NCI-H82 treated with DMSO at 0.1 percent for 48 hours (cell line): ENCODE measurements around the gene FGFR4.

ENCODE experiments used
- DNase-seq: peaks from one replicate; lab custom pipeline; 2025; ENCODE audit not compliant: unreplicated experiment; lab: John Stamatoyannopoulos, UW

FGFR4 gene

DNA sequence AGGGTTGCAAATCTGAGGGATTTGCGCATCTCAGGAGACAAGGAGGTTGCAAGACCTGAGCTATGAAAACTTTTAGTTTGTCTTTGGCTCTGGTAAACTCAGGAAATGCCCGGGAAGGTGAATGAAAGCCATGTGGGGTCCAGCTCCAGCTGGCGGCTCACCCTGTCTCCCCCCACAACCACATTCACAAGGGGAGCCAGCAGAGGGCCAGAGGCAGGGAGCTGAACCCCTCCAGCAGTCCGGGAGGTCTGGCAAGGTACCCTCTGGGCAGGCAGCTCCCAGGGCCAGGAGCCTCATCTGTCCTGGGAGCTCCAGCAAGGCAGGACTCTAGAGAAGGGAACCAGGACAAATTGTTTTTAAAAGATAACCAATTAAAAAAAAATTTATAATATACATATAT, 2.5 kb upstream of the FGFR4 start:
- DNase-seq = no peak

- no peak for DNase-seq
These were observed 596 bp upstream of the FGFR4 start for GRCh38 chr5:177085985-177086653.

DNA sequence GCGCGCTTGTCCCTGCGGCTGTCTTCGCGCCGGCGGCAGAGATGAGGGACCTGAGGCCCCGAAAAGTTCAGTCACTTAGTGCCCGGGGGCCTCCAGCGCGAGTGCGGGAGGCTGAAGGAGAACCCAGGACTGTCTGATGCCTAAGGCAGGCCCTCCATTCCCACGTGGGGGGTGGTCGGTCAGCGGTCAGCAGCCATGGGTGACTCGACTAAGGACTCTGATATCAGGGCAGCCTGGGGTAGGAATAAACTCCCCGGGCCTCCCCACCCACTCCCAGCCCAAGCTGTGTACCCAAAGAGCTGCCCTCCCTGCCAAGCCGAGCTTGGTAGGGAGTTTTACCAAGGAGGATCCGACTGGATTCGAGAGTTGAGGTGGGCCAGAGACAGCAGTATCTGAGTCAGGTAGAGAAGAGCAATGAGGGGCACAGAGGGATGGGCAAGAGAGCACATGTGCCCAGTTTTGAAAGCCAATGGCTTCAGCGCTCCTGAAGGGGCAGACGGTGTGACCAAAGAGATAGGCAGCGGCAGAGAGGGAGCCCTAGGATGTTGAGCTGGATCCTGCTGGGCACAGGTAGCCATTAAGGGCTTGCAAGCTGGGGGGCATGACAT, 787 bp downstream of the FGFR4 start:
- DNase-seq = no peak

DNA sequence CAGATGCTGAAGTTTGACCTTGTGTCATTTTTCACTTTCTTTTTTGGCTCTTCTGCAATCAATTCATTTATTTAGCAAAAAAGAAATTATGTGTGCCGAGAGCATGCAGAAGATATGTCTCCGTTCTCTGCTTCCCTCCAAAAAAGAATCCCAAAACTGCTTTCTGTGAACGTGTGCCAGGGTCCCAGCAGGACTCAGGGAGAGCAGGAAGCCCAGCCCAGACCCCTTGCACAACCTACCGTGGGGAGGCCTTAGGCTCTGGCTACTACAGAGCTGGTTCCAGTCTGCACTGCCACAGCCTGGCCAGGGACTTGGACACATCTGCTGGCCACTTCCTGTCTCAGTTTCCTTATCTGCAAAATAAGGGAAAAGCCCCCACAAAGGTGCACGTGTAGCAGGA, 2.4 kb downstream of the FGFR4 start:
- DNase-seq = no peak

DNA sequence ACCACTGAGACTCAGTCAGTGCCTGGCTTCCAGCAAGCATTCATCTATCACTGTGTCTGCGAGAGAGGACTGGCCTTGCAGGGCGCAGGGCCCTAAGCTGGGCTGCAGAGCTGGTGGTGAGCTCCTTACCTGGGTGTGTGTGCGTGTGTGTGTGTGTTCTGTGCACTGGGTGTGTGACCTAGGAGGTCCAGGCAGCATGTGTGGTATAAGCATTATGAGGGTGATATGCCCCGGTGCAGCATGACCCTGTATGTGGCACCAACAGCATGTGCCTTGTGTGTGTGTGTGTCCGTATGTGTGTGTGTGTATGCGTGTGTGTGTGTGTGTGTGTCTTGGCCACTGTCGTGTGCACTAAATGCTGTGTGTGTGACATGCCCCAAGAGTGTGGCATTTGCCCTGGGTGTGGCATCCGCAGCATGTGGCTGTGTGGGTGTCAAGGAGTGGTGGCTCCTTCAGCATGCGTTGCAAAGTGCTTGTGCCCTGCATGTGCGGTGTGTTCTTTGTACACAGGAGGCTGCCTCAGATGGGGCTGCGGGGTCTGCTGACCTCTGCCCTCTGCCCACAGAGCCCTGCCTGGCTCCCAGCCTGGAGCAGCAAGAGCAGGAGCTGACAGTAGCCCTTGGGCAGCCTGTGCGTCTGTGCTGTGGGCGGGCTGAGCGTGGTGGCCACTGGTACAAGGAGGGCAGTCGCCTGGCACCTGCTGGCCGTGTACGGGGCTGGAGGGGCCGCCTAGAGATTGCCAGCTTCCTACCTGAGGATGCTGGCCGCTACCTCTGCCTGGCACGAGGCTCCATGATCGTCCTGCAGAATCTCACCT, 3.3 kb downstream of the FGFR4 start:
- no peak for DNase-seq

DNA sequence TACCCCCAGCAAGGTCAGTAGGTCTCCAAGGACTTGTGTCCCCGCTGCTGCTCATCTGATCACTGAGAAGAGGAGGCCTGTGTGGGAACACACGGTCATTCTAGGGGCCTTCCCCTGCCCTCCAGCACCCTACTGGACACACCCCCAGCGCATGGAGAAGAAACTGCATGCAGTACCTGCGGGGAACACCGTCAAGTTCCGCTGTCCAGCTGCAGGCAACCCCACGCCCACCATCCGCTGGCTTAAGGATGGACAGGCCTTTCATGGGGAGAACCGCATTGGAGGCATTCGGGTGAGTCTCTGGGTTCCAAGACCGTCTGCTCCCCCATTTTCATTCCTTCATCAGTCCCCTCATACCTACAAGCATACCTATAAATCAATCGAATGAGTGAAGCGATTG, 4.1 kb downstream of the FGFR4 start:
- no peak for DNase-seq

DNA sequence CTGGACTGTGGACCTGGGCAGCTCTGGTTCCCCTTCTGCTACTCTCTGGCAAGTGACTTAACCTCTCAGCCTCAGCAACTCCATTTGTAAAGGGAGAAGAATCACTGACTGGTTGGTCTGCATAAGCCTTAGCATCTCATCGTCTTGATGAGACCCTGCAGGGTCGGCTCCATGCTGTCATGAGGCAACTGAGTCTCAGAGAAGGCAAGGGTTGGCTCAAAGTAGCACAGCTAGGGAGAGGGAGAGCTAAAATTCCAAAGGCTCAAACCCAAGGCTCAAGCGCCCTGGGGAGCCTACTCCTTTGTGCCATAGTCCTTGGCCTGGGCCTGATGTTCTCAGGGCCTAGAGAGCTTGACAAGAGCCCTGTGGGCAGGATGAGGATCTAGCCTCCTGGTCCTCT, 4.5 kb downstream of the FGFR4 start:
- DNase-seq = no peak

- DNase-seq = no peak
These were observed 5.7 kb downstream of the FGFR4 start for GRCh38 chr5:177092178-177093081.

DNA sequence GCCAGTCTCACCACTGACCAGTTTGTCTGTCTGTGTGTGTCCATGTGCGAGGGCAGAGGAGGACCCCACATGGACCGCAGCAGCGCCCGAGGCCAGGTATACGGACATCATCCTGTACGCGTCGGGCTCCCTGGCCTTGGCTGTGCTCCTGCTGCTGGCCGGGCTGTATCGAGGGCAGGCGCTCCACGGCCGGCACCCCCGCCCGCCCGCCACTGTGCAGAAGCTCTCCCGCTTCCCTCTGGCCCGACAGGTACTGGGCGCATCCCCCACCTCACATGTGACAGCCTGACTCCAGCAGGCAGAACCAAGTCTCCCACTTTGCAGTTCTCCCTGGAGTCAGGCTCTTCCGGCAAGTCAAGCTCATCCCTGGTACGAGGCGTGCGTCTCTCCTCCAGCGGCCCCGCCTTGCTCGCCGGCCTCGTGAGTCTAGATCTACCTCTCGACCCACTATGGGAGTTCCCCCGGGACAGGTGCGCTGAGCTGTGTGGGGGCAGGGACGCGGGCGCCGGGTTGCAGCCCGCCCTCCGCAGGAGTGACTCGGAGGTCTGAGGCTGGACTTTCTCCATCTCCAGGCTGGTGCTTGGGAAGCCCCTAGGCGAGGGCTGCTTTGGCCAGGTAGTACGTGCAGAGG, 6.5 kb downstream of the FGFR4 start:
- no peak for DNase-seq

DNA sequence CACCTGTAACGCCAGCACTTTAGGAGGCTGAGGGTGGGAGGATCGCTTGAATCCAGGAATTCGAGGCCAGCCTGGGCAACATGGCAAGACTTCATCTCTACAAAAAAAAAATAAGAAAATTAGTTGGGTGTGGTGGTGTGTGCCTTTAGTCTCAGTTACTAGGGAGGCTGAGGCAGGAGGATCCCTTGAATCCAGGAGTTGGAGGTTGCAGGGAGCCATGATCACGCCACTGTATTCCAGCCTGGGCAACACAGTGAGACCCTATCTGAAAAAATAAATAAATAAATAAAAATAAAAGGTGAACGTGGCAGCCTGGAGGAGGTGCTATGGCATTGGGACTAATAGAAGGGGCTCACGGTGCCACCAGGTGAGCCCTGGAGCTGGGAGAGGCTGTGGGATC, 7.1 kb downstream of the FGFR4 start:
- DNase-seq = no peak

DNA sequence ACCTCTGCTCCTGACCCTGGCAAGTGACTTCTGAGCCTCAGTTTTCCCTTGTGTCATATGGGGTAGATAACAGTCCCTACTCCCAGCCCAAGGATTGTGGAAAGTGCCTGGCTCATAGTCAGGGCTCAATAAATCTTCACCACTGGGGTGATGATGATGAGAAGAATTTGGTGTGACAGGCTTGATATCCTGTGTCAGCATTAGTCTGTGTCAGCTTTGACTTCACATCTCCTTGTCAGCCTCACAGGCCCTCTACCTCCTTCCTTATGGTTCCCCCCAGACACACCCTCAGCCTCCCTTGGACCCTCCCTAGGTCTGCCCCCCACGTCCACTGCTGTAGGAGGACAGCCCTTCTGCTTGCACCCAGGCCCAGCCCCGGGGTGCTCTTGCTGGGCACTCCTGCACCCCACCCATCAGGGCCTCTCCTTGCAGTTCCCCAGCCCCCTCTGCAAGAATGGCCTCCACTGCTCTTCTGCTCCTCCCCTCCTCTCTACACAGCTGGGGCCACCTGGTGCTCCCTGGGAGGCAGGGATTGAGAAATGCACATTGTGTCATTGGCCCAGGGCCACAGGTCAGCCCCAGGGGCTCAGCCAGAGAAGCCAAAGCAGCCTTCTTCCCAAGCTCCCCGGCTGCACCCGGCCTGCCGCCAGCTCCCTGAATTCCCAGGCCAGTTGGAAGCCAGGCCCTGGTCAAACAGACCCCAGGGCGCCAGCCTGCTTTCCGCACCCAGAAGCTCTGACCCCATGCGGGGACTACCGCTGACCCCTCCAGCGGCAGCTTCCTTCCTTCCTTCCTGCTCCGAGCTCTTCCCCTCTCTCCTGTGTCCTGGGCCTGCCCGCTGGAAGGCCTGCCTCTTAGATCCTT, 7.7 kb downstream of the FGFR4 start:
- no peak for DNase-seq

DNA sequence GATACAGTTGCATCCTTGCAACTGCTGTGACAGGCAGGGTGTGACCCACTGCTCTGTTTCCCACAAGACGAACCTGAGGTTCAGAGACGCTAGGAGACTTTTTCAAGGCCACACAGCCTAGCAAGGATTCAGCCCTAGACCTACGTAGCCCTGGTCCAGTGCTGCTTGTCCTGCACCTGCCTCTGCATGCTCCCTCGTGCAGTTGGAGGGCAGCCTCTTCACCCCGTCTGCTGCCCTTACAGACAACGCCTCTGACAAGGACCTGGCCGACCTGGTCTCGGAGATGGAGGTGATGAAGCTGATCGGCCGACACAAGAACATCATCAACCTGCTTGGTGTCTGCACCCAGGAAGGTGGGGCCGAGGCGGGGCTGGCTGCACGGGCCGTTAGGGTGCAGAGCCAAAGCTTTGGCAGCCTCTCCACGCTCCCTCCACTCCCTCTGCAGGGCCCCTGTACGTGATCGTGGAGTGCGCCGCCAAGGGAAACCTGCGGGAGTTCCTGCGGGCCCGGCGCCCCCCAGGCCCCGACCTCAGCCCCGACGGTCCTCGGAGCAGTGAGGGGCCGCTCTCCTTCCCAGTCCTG, 8.5 kb downstream of the FGFR4 start:
- no peak for DNase-seq

- no peak for DNase-seq
These were observed 9.7 kb downstream of the FGFR4 start for GRCh38 chr5:177096162-177097015.

- DNase-seq = no peak
These were observed 10.6 kb downstream of the FGFR4 start for GRCh38 chr5:177097016-177097985.

DNA sequence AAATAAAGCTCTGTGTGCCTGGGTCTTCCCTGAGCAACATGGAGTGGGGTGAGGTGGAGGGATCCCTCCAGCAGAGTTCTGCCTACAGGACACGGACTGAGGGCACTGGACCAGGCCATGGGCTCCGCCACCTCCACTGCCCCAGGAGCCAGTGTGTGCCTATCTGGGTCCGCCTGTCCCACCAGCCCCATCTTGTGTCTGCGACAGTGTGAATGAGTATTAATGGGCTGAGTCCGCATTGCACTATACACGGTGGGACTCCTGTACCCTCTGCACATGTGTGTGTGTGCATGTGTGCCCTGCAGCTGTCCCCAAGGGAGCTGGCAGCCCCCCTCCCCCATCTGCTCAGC, 11.4 kb downstream of the FGFR4 start:
- DNase-seq = no peak

DNA sequence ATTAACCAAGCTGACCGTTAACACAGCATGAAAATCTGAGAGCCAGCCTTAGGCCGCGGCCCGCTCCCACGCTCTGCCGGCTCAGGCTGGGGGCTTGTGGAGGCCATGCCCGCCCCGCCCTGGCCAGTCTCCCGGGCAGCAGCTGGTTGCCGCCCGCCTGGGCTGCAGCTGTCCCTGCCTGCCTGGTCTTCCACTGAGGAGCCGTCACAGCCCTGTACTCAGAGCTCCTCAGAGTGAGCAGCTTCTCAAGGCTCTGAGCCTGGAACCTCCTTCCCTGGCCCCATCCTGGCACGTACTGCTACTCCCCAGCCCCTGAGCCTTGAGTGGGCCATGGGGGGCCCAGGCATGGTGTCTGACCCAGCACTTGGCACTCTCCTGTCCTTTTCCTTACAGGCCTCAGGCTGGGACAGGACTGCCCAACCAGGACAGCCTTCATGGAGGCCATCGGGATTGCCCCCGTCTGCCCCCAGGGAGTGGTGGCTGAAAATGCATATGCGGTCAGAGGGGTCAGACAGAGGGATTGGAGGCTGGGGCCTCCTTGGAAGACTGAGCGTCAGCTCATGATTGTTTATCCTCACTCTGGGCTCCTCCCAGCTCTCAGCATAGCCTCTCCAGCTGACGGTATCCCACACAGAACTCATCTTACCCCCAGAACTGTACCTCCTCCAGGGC, 11.9 kb downstream of the FGFR4 start:
- DNase-seq = no peak
